OCI-LY7 (cell line): Measurements from ENCODE around the gene TLR2. TPM values are rescaled to one million over a fixed set of nuclear protein-coding genes. Genes with fewer than 3 reads are reported as not detected.

Experiments
- BruUV-seq: library from RNA; stranded (reverse); fragments of 400-500 nt; replicated peaks from 2 replicates; lab custom pipeline; 2021; lab: Mats Ljungman, UMichigan
- CTCF ChIA-PET: fragments of 300-600 bp; sonication (Branson Sonifier 250); formaldehyde crosslinking; loops from one replicate; lab custom pipeline; 2022; ENCODE audit warnings: antibody characterized with exemption; ENCODE audit not compliant: unreplicated experiment; lab: Charles Lee
- POLR2A ChIA-PET: fragments of 300-600 bp; sonication (Branson Sonifier 250); formaldehyde crosslinking; loops from one replicate; lab custom pipeline; 2022; ENCODE audit warnings: antibody characterized with exemption; lab: Charles Lee
- DNase-seq: peaks from one replicate; pipeline ENCODE4 v3.0.0-alpha.2; 2015; ENCODE audit warnings: low spot score
- H2AFZ ChIP-seq: fragments of 200-600 bp; sonication (generic), shearing (Covaris generic); 2 replicates; pipeline ENCODE4 v1.6.1; 2014; ENCODE audit warnings: mild to moderate bottlenecking, antibody characterized with exemption, low read length, moderate library complexity
- H3K27ac ChIP-seq: fragments of 200-600 bp; sonication (generic); 2 replicates; pipeline ENCODE4 v1.5.1; 2014; ENCODE audit warnings: mixed run types, low read depth, mild to moderate bottlenecking, moderate library complexity, low read length, inconsistent platforms; ENCODE audit not compliant: poor library complexity, severe bottlenecking
- H3K36me3 ChIP-seq: fragments of 200-600 bp; sonication (generic); 2 replicates; pipeline ENCODE4 v1.6.1; 2014; ENCODE audit warnings: mild to moderate bottlenecking, antibody characterized with exemption, low read length, moderate library complexity, mixed read lengths; ENCODE audit not compliant: insufficient read depth
- H3K4me1 ChIP-seq: fragments of 200-600 bp; sonication (generic); 2 replicates; pipeline ENCODE4 v1.5.1; 2014; ENCODE audit warnings: mild to moderate bottlenecking, low read length; ENCODE audit not compliant: insufficient read depth, poor library complexity, severe bottlenecking
- H3K4me2 ChIP-seq: fragments of 200-600 bp; sonication (generic); 2 replicates; pipeline ENCODE4 v1.6.1; 2014; ENCODE audit warnings: mild to moderate bottlenecking, low read length
- H3K4me3 ChIP-seq: fragments of 200-600 bp; sonication (generic); 2 replicates; pipeline ENCODE4 v1.5.1; 2014; ENCODE audit warnings: mild to moderate bottlenecking, low read depth, low read length; ENCODE audit not compliant: poor library complexity, severe bottlenecking
- H3K79me2 ChIP-seq: fragments of 200-600 bp; sonication (generic); 2 replicates; pipeline ENCODE4 v1.6.1; 2016; ENCODE audit warnings: low read depth, mild to moderate bottlenecking, low read length, moderate library complexity, mixed read lengths; ENCODE audit not compliant: insufficient read depth
- H3K9me2 ChIP-seq: fragments of 200-600 bp; sonication (generic); 2 replicates; pipeline ENCODE4 v1.6.1; 2016; ENCODE audit warnings: mild to moderate bottlenecking, low read length, mixed read lengths; ENCODE audit not compliant: insufficient read depth
- H3K9me3 ChIP-seq: fragments of 200-600 bp; sonication (generic); 2 replicates; pipeline ENCODE4 v1.6.1; 2014; ENCODE audit warnings: mild to moderate bottlenecking, mixed run types, low read length, mixed read lengths
- H4K20me1 ChIP-seq: fragments of 200-600 bp; sonication (generic); 2 replicates; pipeline ENCODE4 v1.6.1; 2014; ENCODE audit warnings: mild to moderate bottlenecking, antibody characterized with exemption, low read length, moderate library complexity, mixed read lengths; ENCODE audit not compliant: insufficient read depth
- EZH2phosphoT487 ChIP-seq: fragments of 200-600 bp; sonication (generic); IDR thresholded peaks from 2 replicates; pipeline ENCODE4 v1.6.1; 2018; ENCODE audit warnings: low read depth, borderline replicate concordance, mild to moderate bottlenecking, mixed run types, antibody characterized with exemption, low read length, moderate library complexity, mixed read lengths
- intact Hi-C: fragments of 100-400 bp; cut with micrococcal nuclease; formaldehyde crosslinking; loops from one replicate; pipeline ENCODE4 v1.10.0; 2022; ENCODE audit not compliant: unreplicated experiment
- total RNA-seq, 2 experiments: library from RNA; depleted of rRNA in 1 of 2; stranded (reverse); fragments of >200 nt in 1 of 2; shearing (Covaris generic) in 1 of 2; gene quantifications; 2 replicates each; pipeline ENCODE4 v1.2.3, GENCODE V29; 2014 to 2022
- TF ChIP-seq, protein P1 (sequence below): fragments of 200-600 bp; sonication (generic); conservative IDR thresholded peaks from 2 replicates; pipeline ENCODE4 v1.5.1; 2014; ENCODE audit warnings: mild to moderate bottlenecking, antibody characterized with exemption, low read length, moderate library complexity, mixed read lengths

The TLR2 gene
- total RNA-seq, 2 experiments from 2014 or later: 1.5 TPM; not detected in 1

DNA sequence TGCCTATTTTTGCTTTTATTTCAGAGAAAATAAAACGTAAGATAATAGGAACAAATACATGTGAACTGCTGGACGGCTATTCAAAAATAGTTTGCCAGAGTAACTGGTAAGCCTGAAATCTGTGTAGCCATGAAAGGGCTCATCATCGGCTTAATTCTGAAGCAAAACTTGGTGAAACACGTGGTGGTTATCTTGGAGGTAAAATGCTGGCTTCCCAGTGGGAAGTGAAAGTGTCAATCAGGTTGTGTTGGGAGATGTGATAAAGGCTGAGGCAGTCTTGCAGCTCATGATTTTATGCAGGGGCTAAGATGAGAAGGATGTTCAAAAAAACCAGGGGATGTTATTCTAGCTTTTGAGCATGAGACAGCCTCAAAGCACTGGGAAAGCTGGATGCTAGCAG lies 36.1 kb upstream of the TLR2 start:
- Histone ChIP-seq H3K79me2 (no peaks in the 10 kb centered on the region), H3K4me1 (peaks cover 26% of the 10 kb centered on the region), H3K4me3 (no peak overlapping the region), H3K36me3 (no peaks in the 10 kb centered on the region; the same call in 1 of the 2 replicates), H2AFZ (peak overlapping the region; percentile 16; the same call in 1 of the 2 replicates), H4K20me1 (no peaks in the 10 kb centered on the region), H3K9me3 (0 out of 2 replicates have a peak, but pooled peaks cover 9% of the 10 kb centered on the region), H3K27ac (no peak overlapping the region), H3K9me2 (no peaks in the 10 kb centered on the region), H3K4me2 (no peak overlapping the region)
- ChIA-PET CTCF (interaction anchor here (0.6 kb wide), 1 partner anchor 196 kb away, joined by 3 read pairs; no protein-coding TSS in a partner anchor), POLR2A (interaction anchor here (0.8 to 1.9 kb wide), 4 partner anchors 102 to 502 kb away, joined by 3 to 7 read pairs (median 3); no protein-coding TSS in a partner anchor)
- TF ChIP-seq, protein P1, sequence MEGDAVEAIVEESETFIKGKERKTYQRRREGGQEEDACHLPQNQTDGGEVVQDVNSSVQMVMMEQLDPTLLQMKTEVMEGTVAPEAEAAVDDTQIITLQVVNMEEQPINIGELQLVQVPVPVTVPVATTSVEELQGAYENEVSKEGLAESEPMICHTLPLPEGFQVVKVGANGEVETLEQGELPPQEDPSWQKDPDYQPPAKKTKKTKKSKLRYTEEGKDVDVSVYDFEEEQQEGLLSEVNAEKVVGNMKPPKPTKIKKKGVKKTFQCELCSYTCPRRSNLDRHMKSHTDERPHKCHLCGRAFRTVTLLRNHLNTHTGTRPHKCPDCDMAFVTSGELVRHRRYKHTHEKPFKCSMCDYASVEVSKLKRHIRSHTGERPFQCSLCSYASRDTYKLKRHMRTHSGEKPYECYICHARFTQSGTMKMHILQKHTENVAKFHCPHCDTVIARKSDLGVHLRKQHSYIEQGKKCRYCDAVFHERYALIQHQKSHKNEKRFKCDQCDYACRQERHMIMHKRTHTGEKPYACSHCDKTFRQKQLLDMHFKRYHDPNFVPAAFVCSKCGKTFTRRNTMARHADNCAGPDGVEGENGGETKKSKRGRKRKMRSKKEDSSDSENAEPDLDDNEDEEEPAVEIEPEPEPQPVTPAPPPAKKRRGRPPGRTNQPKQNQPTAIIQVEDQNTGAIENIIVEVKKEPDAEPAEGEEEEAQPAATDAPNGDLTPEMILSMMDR: no peak
- no peak for TF ChIP-seq EZH2phosphoT487
- no TSS peak for BruUV-seq
- intact Hi-C loops: loop anchor here (5.0 to 10.0 kb wide), 3 partner anchors 403 to 803 kb away; no protein-coding TSS in a partner anchor
- no peak for DNase-seq

DNA sequence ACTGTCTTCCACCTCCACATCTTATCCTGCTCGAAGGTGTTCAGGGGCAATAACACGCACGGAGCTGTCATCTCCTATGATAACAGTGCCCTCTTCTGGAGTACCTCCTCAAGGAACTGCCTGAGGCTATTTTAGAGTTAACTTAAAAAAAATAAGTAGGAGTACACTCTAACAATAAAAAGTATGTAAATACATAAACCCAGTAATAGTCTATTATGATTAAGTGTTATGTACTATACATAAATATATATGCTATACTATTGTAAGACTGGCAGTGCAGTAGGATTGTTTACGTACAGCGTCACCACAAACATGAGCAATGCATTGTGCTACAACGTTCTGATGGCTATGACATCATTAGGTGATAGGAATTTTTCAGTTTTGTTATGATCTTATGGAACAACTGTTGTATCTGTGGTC lies 34.5 kb upstream of the TLR2 start:
- ChIA-PET CTCF (no interaction called here), POLR2A (interaction anchor here (0.6 to 1.9 kb wide), 9 partner anchors 60 to 375 kb away, joined by 3 to 7 read pairs (median 4); no protein-coding TSS in a partner anchor)
- H3K27ac ChIP-seq: no peak overlapping the region
- no peak overlapping the region for H2AFZ ChIP-seq
- intact Hi-C loops: loop anchor here (1.0 to 10.0 kb wide), 4 partner anchors 101 to 805 kb away; no protein-coding TSS in a partner anchor
- H3K9me2 ChIP-seq: no peaks in the 10 kb centered on the region
- peak; percentile 73 for DNase-seq
- H4K20me1 ChIP-seq: no peaks in the 10 kb centered on the region
- H3K36me3 ChIP-seq: no peaks in the 10 kb centered on the region; the same call in 1 of the 2 replicates
- no peak overlapping the region for H3K4me3 ChIP-seq
- no peaks in the 10 kb centered on the region for H3K79me2 ChIP-seq
- 0 out of 2 replicates have a peak, but pooled peaks cover 9% of the 10 kb centered on the region for H3K9me3 ChIP-seq
- no TSS peak for BruUV-seq
- H3K4me1 ChIP-seq: peaks cover 22% of the 10 kb centered on the region
- no peak overlapping the region for H3K4me2 ChIP-seq
- TF ChIP-seq, protein P1: peak; percentile 86
- TF ChIP-seq EZH2phosphoT487: no peak

DNA sequence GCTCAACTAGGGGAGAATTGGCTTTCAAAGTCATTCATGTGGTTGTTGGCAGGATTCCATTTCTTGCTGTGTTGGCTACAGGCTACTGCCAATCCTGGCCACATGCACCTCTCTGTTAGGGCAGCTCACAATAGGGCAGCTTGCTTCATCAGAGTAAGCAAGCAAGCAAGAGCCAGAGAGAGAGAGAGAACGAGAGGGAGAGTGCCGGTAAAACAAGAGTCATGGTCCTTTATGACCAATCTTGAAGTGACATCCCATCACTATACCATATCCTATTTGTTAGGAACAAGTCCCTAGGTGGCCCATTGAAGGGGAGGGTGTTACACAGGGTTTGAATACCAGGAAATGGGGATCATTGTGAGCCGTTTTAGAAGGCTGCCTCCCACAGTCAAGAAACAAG lies 33.0 kb upstream of the TLR2 start:
- intact Hi-C loops: no loop called here
- Histone ChIP-seq H3K36me3 (no peaks in the 10 kb centered on the region), H3K27ac (no peak overlapping the region), H3K9me2 (no peaks in the 10 kb centered on the region), H3K4me3 (no peak overlapping the region), H3K4me1 (peaks cover 22% of the 10 kb centered on the region), H4K20me1 (no peaks in the 10 kb centered on the region), H3K4me2 (no peak overlapping the region), H2AFZ (peak overlapping the region; percentile 30), H3K79me2 (no peaks in the 10 kb centered on the region), H3K9me3 (no peaks in the 10 kb centered on the region)
- BruUV-seq: no TSS peak
- no peak for TF ChIP-seq EZH2phosphoT487
- TF ChIP-seq, protein P1: no peak
- CTCF ChIA-PET: no interaction called here
- POLR2A ChIA-PET: interaction anchor here (0.6 kb wide), 1 partner anchor 976 kb away, joined by 3 read pairs; no protein-coding TSS in a partner anchor
- no peak for DNase-seq
